GM21423 (cell line): Measurements from ENCODE around the gene DAPL1.

Source experiments
- ATAC-seq: cut with Tn5 transposase; IDR thresholded peaks from one replicate; pipeline ENCODE4 v1.9.1; 2021; ENCODE audit warnings: mild to moderate bottlenecking, moderate library complexity; ENCODE audit not compliant: unreplicated experiment

The DAPL1 gene

GRCh38 chr2:158776231-158776630 lies 18.9 kb upstream of the DAPL1 start:
- ATAC-seq = no peak

GRCh38 chr2:158777077-158777476 lies 18.0 kb upstream of the DAPL1 start:
- no peak for ATAC-seq

- ATAC-seq = no peak
These were observed 16.9 kb upstream of the DAPL1 start for GRCh38 chr2:158778243-158778642.

GRCh38 chr2:158779621-158780020 lies 15.5 kb upstream of the DAPL1 start:
- ATAC-seq = no peak

GRCh38 chr2:158781353-158781961 lies 13.7 kb upstream of the DAPL1 start:
- no peak for ATAC-seq

GRCh38 chr2:158782136-158782535 lies 13.0 kb upstream of the DAPL1 start:
- no peak for ATAC-seq

GRCh38 chr2:158782616-158783015 lies 12.5 kb upstream of the DAPL1 start:
- no peak for ATAC-seq

GRCh38 chr2:158783923-158784322 lies 11.2 kb upstream of the DAPL1 start:
- no peak for ATAC-seq

GRCh38 chr2:158786897-158787296 lies 8.2 kb upstream of the DAPL1 start:
- no peak for ATAC-seq

GRCh38 chr2:158788951-158789350 lies 6.2 kb upstream of the DAPL1 start:
- ATAC-seq = no peak

- ATAC-seq = no peak
These were observed 1.5 kb downstream of the DAPL1 start for GRCh38 chr2:158796652-158797051.

- no peak for ATAC-seq
These were observed 3.0 kb downstream of the DAPL1 start for GRCh38 chr2:158797963-158798700.

- no peak for ATAC-seq
These were observed 4.1 kb downstream of the DAPL1 start for GRCh38 chr2:158799181-158799580.

- no peak for ATAC-seq
These were observed 8.4 kb downstream of the DAPL1 start for GRCh38 chr2:158803506-158803905.

GRCh38 chr2:158805255-158805654 lies 10.1 kb downstream of the DAPL1 start:
- ATAC-seq = no peak

- ATAC-seq = no peak
These were observed 10.8 kb downstream of the DAPL1 start for GRCh38 chr2:158805936-158806335.

GRCh38 chr2:158806941-158807340 lies 11.8 kb downstream of the DAPL1 start:
- no peak for ATAC-seq

- no peak for ATAC-seq
These were observed 13.3 kb downstream of the DAPL1 start for GRCh38 chr2:158808426-158808825.

GRCh38 chr2:158809816-158810215 lies 14.7 kb downstream of the DAPL1 start:
- no peak for ATAC-seq

- ATAC-seq = no peak
These were observed 15.8 kb downstream of the DAPL1 start for GRCh38 chr2:158810731-158811460.

- ATAC-seq = no peak
These were observed 20.0 kb downstream of the DAPL1 start for GRCh38 chr2:158815166-158815565.

- ATAC-seq = no peak
These were observed 20.5 kb downstream of the DAPL1 start for GRCh38 chr2:158815658-158816057.
